ENCODE data around the gene CDH16. TPM values are rescaled to one million over a fixed set of nuclear protein-coding genes. Genes with fewer than 3 reads are reported as not detected.
A peak's percentile ranks its signal among the peaks of the same experiment; 100 is the strongest.

CDH16 gene
- total RNA-seq, 1 experiment from 2014 or later: not detected

- H3K27ac Mint-ChIP-seq (ENCODE audit: unreplicated experiment): no peak overlapping the region
- intact Hi-C loops (cut with micrococcal nuclease; ENCODE audit: unreplicated experiment): no loop called here
- H3K9me3 Mint-ChIP-seq (ENCODE audit: low read depth, unreplicated experiment): no peaks in the 10 kb centered on the region
- peaks cover 34% of the 10 kb centered on the region for H3K4me1 Mint-ChIP-seq (ENCODE audit: low read depth, unreplicated experiment)
- no TSS peak for BruUV-seq (replicated peaks)
- TF ChIP-seq, protein P1, sequence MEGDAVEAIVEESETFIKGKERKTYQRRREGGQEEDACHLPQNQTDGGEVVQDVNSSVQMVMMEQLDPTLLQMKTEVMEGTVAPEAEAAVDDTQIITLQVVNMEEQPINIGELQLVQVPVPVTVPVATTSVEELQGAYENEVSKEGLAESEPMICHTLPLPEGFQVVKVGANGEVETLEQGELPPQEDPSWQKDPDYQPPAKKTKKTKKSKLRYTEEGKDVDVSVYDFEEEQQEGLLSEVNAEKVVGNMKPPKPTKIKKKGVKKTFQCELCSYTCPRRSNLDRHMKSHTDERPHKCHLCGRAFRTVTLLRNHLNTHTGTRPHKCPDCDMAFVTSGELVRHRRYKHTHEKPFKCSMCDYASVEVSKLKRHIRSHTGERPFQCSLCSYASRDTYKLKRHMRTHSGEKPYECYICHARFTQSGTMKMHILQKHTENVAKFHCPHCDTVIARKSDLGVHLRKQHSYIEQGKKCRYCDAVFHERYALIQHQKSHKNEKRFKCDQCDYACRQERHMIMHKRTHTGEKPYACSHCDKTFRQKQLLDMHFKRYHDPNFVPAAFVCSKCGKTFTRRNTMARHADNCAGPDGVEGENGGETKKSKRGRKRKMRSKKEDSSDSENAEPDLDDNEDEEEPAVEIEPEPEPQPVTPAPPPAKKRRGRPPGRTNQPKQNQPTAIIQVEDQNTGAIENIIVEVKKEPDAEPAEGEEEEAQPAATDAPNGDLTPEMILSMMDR (IDR thresholded peaks at IDR 0.05; ENCODE audit: unreplicated experiment): peak; percentile 54
- peak overlapping the region; percentile 69 for H3K4me3 Mint-ChIP-seq (ENCODE audit: low read depth, unreplicated experiment)
- CTCF ChIA-PET: interaction anchor here (0.6 kb wide), 1 partner anchor 541 kb away, joined by 4 read pairs; no protein-coding TSS in a partner anchor
- peaks cover 35% of the 10 kb centered on the region for H3K27me3 Mint-ChIP-seq (ENCODE audit: unreplicated experiment)
- peaks cover 16% of the 10 kb centered on the region for H3K36me3 Mint-ChIP-seq (ENCODE audit: insufficient read depth, unreplicated experiment)
- DNase-seq: peak; percentile 68
These were observed 6.0 kb upstream of the CDH16 start for GRCh38 chr16:66924527-66925321.

- DNase-seq: no peak
- Mint-ChIP-seq H3K4me1 (ENCODE audit: low read depth, unreplicated experiment) (peaks cover 33% of the 10 kb centered on the region), H3K27ac (ENCODE audit: unreplicated experiment) (no peak overlapping the region), H3K4me3 (ENCODE audit: low read depth, unreplicated experiment) (no peak overlapping the region), H3K27me3 (ENCODE audit: unreplicated experiment) (peaks cover 35% of the 10 kb centered on the region), H3K9me3 (ENCODE audit: low read depth, unreplicated experiment) (no peaks in the 10 kb centered on the region), H3K36me3 (ENCODE audit: insufficient read depth, unreplicated experiment) (peaks cover 15% of the 10 kb centered on the region)
- CTCF ChIA-PET: no interaction called here
- intact Hi-C loops (cut with micrococcal nuclease; ENCODE audit: unreplicated experiment): no loop called here
- BruUV-seq (replicated peaks): no TSS peak
- TF ChIP-seq, protein P1 (IDR thresholded peaks at IDR 0.05; ENCODE audit: unreplicated experiment): no peak
These were observed 5.2 kb upstream of the CDH16 start for GRCh38 chr16:66923866-66924265.

- Mint-ChIP-seq H3K9me3 (ENCODE audit: low read depth, unreplicated experiment) (no peaks in the 10 kb centered on the region), H3K4me3 (ENCODE audit: low read depth, unreplicated experiment) (no peak overlapping the region), H3K27me3 (ENCODE audit: unreplicated experiment) (peaks cover 35% of the 10 kb centered on the region), H3K27ac (ENCODE audit: unreplicated experiment) (no peak overlapping the region), H3K36me3 (ENCODE audit: insufficient read depth, unreplicated experiment) (peaks cover 15% of the 10 kb centered on the region), H3K4me1 (ENCODE audit: low read depth, unreplicated experiment) (peaks cover 27% of the 10 kb centered on the region)
- no TSS peak for BruUV-seq (replicated peaks)
- intact Hi-C loops (cut with micrococcal nuclease; ENCODE audit: unreplicated experiment): no loop called here
- TF ChIP-seq, protein P1 (IDR thresholded peaks at IDR 0.05; ENCODE audit: unreplicated experiment): no peak
- CTCF ChIA-PET: no interaction called here
- no peak for DNase-seq
These were observed 4.6 kb upstream of the CDH16 start for GRCh38 chr16:66923247-66923731.

DNA sequence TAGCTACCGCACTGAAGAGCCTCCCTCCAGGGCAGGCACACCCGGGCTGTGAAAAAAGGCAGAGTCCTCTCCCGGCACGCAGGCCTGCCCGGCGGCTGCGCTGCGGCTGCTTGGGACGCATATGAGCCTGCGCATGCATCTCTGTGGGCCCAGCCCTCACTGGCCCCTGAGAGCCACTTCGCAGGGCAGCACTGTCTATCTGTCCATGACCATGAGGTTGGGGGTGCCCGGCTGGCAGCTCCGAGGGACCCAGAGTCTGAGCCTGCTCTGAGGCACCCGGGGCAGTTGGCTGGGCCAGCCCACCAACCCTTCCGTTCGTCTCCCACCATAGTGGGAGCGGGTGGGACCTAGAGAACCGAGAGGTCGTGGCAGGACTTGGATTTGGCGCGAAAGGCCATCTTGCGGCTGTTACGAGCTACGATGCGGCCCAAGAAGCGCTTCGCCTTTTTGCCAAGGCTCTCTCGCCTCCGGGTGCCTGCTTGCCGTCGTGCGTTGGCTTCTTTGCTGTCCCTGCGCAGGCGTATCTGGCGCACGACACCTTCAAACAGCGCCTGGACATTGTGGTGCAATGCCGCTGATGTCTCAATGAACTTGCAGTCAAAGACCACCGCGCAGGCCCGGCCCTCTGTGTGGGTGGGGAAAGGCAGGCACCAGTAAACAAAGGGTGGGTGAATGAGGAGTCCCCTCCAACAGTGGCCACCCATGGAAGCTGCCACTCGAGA lies 3.2 kb upstream of the CDH16 start:
- Mint-ChIP-seq H3K4me1 (ENCODE audit: low read depth, unreplicated experiment) (peaks cover 13% of the 10 kb centered on the region), H3K27me3 (ENCODE audit: unreplicated experiment) (peaks cover 37% of the 10 kb centered on the region), H3K9me3 (ENCODE audit: low read depth, unreplicated experiment) (no peaks in the 10 kb centered on the region), H3K4me3 (ENCODE audit: low read depth, unreplicated experiment) (no peak overlapping the region), H3K27ac (ENCODE audit: unreplicated experiment) (no peak overlapping the region), H3K36me3 (ENCODE audit: insufficient read depth, unreplicated experiment) (peaks cover 10% of the 10 kb centered on the region)
- no peak for DNase-seq
- TF ChIP-seq, protein P1 (IDR thresholded peaks at IDR 0.05; ENCODE audit: unreplicated experiment): no peak
- no TSS peak for BruUV-seq (replicated peaks)
- CTCF ChIA-PET: interaction anchor here (1.0 kb wide), 1 partner anchor 12 kb away, joined by 3 read pairs; no protein-coding TSS in a partner anchor
- intact Hi-C loops (cut with micrococcal nuclease; ENCODE audit: unreplicated experiment): no loop called here

Data from Calu3 (cell line).